Measurements from ENCODE around the gene KANSL1. TPM values are rescaled to one million over a fixed set of nuclear protein-coding genes. Genes with fewer than 3 reads are reported as not detected.

KANSL1 gene, protein sequence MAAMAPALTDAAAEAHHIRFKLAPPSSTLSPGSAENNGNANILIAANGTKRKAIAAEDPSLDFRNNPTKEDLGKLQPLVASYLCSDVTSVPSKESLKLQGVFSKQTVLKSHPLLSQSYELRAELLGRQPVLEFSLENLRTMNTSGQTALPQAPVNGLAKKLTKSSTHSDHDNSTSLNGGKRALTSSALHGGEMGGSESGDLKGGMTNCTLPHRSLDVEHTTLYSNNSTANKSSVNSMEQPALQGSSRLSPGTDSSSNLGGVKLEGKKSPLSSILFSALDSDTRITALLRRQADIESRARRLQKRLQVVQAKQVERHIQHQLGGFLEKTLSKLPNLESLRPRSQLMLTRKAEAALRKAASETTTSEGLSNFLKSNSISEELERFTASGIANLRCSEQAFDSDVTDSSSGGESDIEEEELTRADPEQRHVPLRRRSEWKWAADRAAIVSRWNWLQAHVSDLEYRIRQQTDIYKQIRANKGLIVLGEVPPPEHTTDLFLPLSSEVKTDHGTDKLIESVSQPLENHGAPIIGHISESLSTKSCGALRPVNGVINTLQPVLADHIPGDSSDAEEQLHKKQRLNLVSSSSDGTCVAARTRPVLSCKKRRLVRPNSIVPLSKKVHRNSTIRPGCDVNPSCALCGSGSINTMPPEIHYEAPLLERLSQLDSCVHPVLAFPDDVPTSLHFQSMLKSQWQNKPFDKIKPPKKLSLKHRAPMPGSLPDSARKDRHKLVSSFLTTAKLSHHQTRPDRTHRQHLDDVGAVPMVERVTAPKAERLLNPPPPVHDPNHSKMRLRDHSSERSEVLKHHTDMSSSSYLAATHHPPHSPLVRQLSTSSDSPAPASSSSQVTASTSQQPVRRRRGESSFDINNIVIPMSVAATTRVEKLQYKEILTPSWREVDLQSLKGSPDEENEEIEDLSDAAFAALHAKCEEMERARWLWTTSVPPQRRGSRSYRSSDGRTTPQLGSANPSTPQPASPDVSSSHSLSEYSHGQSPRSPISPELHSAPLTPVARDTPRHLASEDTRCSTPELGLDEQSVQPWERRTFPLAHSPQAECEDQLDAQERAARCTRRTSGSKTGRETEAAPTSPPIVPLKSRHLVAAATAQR (N-terminal part only)
- total RNA-seq, result 60.8 and 92.1 TPM in 2 replicates

DNA sequence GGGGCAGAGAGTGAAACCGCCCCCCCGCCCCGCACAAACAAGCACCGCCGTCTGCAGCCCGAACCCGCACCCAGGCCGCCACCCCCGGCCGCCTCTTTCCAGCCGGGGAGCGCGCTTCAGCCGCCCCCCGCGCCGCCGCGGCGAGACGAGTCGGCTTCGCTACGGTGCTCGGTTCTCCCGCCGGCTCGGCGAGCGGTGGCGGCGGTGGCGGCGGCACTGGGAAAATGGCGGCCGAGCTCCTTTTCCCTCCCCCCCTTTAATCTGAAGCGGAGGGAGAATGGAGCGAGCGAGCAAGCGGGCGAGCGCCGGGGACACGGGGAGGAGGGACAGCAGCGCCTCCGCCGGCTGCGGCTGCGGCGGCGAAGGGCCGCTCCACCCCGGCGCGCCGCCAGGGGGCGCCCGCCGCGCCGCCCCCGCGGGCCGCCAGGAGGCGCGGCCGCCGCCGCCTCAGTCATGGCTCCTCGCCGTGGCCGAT, at the start of gene KANSL1:
KANSL1 (minus strand) TSS at position 279 of the 475 bp plus-strand sequence. CDS start 21,286 bp downstream, outside the sequence.

DNA sequence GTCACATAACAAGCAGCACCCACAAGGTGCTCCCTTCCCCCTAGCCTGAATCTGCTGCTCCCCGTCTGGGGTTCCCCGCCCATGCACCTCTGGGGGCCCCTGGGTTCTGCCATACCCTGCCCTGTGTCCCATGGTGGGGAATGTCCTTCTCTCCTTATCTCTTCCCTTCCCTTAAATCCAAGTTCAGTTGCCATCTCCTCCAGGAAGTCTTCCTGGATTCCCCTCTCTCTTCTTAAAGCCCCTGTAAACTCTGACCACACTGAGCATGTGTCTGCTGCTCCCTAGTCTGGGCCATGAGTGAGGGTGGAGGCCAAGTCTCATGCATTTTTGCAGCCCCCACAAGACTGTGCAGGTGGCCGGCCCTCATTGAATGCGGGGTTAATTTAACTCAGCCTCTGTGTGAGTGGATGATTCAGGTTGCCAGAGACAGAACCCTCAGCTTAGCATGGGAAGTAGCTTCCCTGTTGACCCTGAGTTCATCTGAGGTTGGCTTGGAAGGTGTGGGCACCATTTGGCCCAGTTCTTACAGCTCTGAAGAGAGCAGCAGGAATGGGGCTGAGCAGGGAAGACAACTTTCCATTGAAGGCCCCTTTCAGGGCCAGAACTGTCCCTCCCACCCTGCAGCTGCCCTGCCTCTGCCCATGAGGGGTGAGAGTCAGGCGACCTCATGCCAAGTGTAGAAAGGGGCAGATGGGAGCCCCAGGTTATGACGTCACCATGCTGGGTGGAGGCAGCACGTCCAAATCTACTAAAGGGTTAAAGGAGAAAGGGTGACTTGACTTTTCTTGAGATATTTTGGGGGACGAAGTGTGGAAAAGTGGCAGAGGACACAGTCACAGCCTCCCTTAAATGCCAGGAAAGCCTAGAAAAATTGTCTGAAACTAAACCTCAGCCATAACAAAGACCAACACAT, 194.0 kb downstream of the KANSL1 start, which contains the start of gene STH:
STH (plus strand) TSS at position 264 of the 913 bp plus-strand sequence; CDS start at position 294, 30 bp downstream.

Other genes starting within 250 kb of the KANSL1 start
- gene STH, start 194.2 kb downstream of the KANSL1 start, total RNA-seq, result not detected in 2 replicates
- 2.1 and 2.6 TPM in 2 replicates for gene LRRC37A, start 101.7 kb upstream of the KANSL1 start, total RNA-seq
- gene ARL17B, start 168.3 kb upstream of the KANSL1 start, total RNA-seq, result 3.9 and 9.3 TPM in 2 replicates

Measured in smooth muscle cell of the umbilical artery (primary cell).